Epithelial cell of proximal tubule (primary cell): ENCODE data around the gene AFTPH. TPM values are rescaled to one million over a fixed set of nuclear protein-coding genes. Genes with fewer than 3 reads are reported as not detected.

Experiments
- DNase-seq: peaks from one replicate; pipeline ENCODE4 v3.0.0-alpha.2; 2011; ENCODE audit warnings: low read depth
- H3K4me3 ChIP-seq: 2 replicates; pipeline ENCODE4 v1.5.1; 2011; ENCODE audit warnings: low read depth, mild to moderate bottlenecking, low read length
- CTCF ChIP-seq: conservative IDR thresholded peaks from 2 replicates; pipeline ENCODE4 v1.5.1; 2012; ENCODE audit warnings: low read depth, mild to moderate bottlenecking, low read length
- total RNA-seq: library from RNA; depleted of rRNA; stranded (reverse); fragments of >200 nt; gene quantifications from 2 replicates; pipeline ENCODE4 v1.2.3, GENCODE V29; 2015

AFTPH gene
- total RNA-seq, 1 donor from 2014 or later: 12.1 TPM

GRCh38 chr2:64581018-64581417 is 56.9 kb downstream of the AFTPH start:
- no peak for TF ChIP-seq CTCF
- H3K4me3 ChIP-seq: no peak overlapping the region
- no peak for DNase-seq

DNA sequence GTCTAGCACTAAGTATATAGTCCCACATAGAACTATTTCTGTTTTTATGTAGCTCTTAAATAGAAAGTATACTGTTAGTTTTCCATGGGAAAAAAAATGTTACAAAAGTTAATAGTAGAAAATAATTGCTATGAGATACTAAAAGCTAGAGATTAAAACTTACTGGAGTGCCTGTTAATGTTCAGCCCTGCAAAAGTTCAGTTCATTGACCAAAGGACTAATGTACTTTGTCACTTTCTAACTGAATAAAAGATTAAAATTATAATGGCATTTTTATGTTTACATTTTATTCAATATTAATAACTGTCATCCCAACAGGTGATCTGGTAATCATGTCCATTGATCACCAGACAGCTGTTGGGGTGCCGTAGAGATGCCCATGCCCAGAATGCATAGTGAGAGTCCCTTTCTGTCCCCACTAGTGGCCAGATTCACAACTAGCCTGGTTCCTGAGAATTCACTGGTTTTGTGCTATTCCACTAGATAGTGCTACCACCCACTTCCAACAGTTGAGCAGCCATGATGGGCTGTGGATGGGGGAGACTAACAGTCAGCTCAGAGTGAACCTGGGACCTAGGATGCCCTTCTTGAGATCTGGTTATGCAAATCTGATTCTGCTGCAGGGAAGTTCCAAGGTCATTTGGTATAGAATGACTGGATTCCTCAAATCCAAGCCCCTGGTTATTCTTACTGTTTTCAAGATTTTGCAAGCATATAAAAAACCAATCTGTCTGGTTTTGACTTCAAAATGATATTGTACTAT is 57.8 kb downstream of the AFTPH start:
- H3K4me3 ChIP-seq: no peak overlapping the region
- no peak for DNase-seq
- TF ChIP-seq CTCF: no peak

- no peak for DNase-seq
- no peak for TF ChIP-seq CTCF
- no peak overlapping the region for H3K4me3 ChIP-seq
These were observed 58.7 kb downstream of the AFTPH start for GRCh38 chr2:64582774-64583340.

DNA sequence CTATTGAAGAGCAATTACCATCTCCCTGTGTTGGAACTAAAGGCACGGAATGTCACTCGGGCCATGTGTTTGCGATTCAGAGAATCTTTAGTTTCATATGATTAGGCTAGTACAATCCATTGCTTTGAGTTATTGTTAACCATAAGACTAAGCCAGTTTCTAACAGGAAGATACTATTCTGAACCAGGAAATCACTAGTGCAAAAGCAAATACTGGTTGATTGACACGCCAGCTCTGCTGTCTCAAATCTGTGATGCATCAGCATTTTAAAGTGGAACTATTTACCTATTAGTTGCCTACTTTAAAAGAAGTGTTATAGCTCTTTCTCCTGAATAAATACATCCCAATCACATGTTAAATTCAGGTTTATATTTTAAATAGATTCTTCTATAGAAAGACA is 61.9 kb downstream of the AFTPH start:
- DNase-seq: no peak
- no peak overlapping the region for H3K4me3 ChIP-seq
- TF ChIP-seq CTCF: no peak

DNA sequence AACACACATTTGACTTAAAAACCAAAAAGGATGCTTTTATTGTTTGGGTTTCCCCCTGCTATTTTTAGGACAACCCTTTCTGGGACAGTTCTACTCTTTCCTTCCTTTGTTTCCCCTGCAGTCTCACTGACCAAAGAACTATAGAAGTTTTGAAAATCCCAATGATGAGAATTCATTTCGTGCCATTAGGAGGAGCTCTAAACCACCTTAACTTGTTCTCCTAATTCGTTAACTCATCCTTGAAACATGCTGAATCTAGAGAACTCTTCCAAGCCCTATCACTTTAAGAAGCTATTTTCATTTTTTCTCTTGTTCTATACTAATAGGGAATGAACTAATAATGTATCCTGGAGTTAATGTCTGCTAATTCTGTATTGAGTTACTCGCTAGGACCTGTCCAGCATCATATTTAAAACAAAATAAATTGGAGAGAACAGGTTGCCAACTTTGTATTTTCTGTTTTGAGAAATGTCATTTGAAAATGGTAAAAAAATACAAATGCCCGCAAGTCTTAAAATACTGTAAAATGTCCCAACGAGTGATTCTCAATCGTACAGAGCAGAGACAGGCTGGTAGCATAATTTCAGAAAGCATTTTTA is 62.9 kb downstream of the AFTPH start:
- peak; percentile 75 for TF ChIP-seq CTCF
- no peak for DNase-seq
- H3K4me3 ChIP-seq: no peak overlapping the region

DNA sequence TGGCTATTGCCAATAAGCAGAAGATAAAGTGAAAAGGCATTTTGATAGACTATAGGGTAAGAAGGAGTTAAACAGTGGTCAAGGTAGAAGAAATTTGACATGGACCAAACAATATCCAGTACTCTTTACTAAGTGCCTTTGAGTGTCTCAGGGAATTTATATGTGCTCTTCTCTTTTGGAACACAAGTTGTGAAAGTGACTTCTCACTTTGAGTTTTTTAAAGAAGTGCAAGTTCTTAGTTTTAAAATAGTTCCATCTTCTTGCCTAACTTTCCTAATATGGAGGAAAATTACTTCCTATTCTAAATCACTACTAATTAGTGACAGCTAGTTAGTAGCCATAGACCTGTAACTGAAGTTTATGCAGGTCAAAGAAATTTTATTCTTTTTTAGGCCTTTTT is 63.4 kb downstream of the AFTPH start:
- DNase-seq: no peak
- TF ChIP-seq CTCF: no peak
- H3K4me3 ChIP-seq: no peak overlapping the region
